ENCODE data around the gene TBC1D2B. TPM values are rescaled to one million over a fixed set of nuclear protein-coding genes. Genes with fewer than 3 reads are reported as not detected.

The TBC1D2B gene
- total RNA-seq, 4 donors from 2014 or later: 4.7 to 9.6 (median 8.1) TPM

GRCh38 chr15:78041946-78042345 is 35.6 kb downstream of the TBC1D2B start:
- no peak for ATAC-seq
- no peak for DNase-seq
- H3K4me1 ChIP-seq: peaks cover 12 to 14% of the 10 kb centered on the region in 2 donors
- in situ Hi-C loops (cut with MboI; ENCODE audit: low sequenced_read_pairs in 4 of 4): no loop called here
- H3K27me3 ChIP-seq: no peaks in the 10 kb centered on the region
- H3K36me3 ChIP-seq: peaks cover 0 to 15% of the 10 kb centered on the region in 2 donors
- no peak overlapping the region for H3K4me3 ChIP-seq
- TF ChIP-seq CTCF (IDR thresholded peaks at IDR 0.05 in 4 of 5, conservative IDR thresholded peaks at IDR 0.05 in 1 of 5) (no peak), POLR2A (IDR thresholded peaks at IDR 0.05) (no peak)
- intact Hi-C loops (cut with DNase I; ENCODE audit: low total_unique reads): no loop called here
- H3K27ac ChIP-seq: no peak overlapping the region
- no peaks in the 10 kb centered on the region for H3K9me3 ChIP-seq

GRCh38 chr15:78040653-78041244 is 36.8 kb downstream of the TBC1D2B start:
- no peaks in the 10 kb centered on the region for H3K27me3 ChIP-seq
- intact Hi-C loops (cut with DNase I; ENCODE audit: low total_unique reads) (no loop called here), in situ Hi-C loops (cut with MboI; ENCODE audit: low sequenced_read_pairs in 4 of 4) (no loop called here)
- DNase-seq (no peak), ATAC-seq (peak in 1 of 2 donors; percentile 50)
- no peak overlapping the region for H3K4me3 ChIP-seq
- peaks cover 14 to 15% of the 10 kb centered on the region in 2 donors for H3K4me1 ChIP-seq
- no peak overlapping the region for H3K27ac ChIP-seq
- peaks cover 0 to 15% of the 10 kb centered on the region in 2 donors for H3K36me3 ChIP-seq
- TF ChIP-seq CTCF (IDR thresholded peaks at IDR 0.05 in 4 of 5, conservative IDR thresholded peaks at IDR 0.05 in 1 of 5) (no peak), POLR2A (IDR thresholded peaks at IDR 0.05) (no peak)
- H3K9me3 ChIP-seq: no peaks in the 10 kb centered on the region

- in situ Hi-C loops (cut with MboI; ENCODE audit: low sequenced_read_pairs in 4 of 4): no loop called here
- H3K4me3 ChIP-seq: no peak overlapping the region
- H3K27ac ChIP-seq: no peak overlapping the region
- intact Hi-C loops (cut with DNase I; ENCODE audit: low total_unique reads): no loop called here
- TF ChIP-seq CTCF (IDR thresholded peaks at IDR 0.05 in 4 of 5, conservative IDR thresholded peaks at IDR 0.05 in 1 of 5): no peak
- TF ChIP-seq POLR2A (IDR thresholded peaks at IDR 0.05): no peak
- H3K27me3 ChIP-seq: no peaks in the 10 kb centered on the region
- DNase-seq (no peak), ATAC-seq (no peak)
- H3K4me1 ChIP-seq: peaks cover 31 to 33% of the 10 kb centered on the region in 2 donors
- no peaks in the 10 kb centered on the region for H3K9me3 ChIP-seq
- H3K36me3 ChIP-seq: peaks cover 0 to 8% of the 10 kb centered on the region in 2 donors
Measured at GRCh38 chr15:78038585-78039247, 38.8 kb downstream of the TBC1D2B start.

GRCh38 chr15:78037779-78038305 is 39.7 kb downstream of the TBC1D2B start:
- TF ChIP-seq POLR2A (IDR thresholded peaks at IDR 0.05) (no peak), CTCF (IDR thresholded peaks at IDR 0.05 in 4 of 5, conservative IDR thresholded peaks at IDR 0.05 in 1 of 5) (no peak)
- Histone ChIP-seq H3K36me3 (no peaks in the 10 kb centered on the region), H3K4me1 (peaks cover 31 to 33% of the 10 kb centered on the region in 2 donors), H3K27ac (no peak overlapping the region), H3K4me3 (no peak overlapping the region), H3K9me3 (no peaks in the 10 kb centered on the region), H3K27me3 (no peaks in the 10 kb centered on the region)
- intact Hi-C loops (cut with DNase I; ENCODE audit: low total_unique reads): no loop called here
- no peak for DNase-seq
- no peak for ATAC-seq
- in situ Hi-C loops (cut with MboI; ENCODE audit: low sequenced_read_pairs in 4 of 4): no loop called here

Measured in gastrocnemius medialis (tissue), 4 donors.